LHCN-M2 (cell line): ENCODE results near the gene C9orf72. TPM values are rescaled to one million over a fixed set of nuclear protein-coding genes. Genes with fewer than 3 reads are reported as not detected.

Source experiments
- DNase-seq: peaks from one replicate; pipeline ENCODE4 v3.0.0-alpha.2; 2012; ENCODE audit warnings: low read depth
- total RNA-seq: library from RNA; depleted of rRNA; stranded (reverse); fragments of >200 nt; gene quantifications from 2 replicates; pipeline ENCODE4 v1.2.3, GENCODE V29; 2014

Gene C9orf72
- total RNA-seq, 1 experiment from 2014 or later, result 4.9 TPM

DNA sequence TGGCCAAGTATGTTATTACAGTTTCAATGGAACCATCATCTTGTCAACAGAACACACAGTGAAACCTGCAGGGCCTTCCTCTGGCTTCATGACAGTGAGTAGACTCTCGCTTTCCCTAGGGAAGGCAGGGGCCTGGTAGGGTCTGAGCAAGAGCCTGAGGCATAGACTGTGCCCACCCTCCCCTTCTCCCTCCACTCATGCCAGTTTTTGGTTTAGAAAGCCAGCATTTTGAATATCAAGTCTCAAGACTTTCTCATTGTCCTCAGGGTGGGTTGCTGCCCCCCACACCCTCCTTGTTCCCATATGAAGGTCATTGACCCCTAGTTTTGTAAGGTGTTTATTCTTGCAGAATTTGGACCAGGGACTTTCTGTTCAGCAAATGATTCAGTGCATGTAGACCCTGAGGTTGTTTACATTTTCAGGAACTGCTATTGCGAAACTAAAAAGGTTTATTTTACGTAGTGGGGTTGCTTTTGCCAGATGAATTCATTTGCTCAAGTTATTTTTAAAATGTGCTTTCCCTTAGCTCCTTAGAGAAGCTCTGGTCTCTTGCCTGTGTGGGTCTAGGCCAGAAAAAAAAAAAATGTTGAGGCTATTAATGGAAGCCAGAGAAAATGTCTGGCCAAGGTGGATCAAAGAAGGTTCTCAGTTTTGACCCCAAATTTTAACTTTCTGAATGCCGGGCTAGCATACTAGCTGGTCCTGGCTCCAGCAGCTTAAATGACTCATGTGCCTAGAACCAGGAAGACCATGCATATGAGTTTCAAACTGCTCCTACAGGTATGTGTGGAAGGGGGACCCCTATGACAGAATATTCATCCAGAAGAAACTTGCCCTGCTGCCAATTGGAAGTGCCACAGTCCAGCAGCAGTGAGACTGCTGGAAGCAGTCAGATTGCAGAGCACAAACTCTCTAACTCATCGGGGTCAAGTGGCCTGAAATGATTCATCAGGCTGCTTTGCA is 33.5 kb downstream of the C9orf72 start:
- peak; percentile 20 for DNase-seq

DNA sequence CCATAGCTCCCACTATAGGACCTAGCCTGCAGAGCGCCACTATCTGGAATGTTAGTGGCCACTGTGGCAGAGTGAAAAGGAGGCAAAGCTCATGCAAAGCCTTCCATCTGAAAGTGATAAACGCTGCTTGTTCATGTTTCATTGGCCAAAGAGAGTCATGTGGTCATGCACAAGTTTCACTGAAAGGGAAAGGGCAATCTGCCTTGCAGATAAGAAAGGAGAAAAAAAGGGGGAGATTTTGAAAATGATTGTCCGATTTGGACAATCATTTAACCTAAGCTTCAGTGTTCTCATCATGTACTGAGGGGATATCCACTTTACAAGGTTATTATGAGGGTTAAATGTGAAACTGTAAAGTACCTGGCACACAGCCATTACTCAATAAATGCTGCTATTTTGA is 34.6 kb downstream of the C9orf72 start:
- DNase-seq, result no peak

DNA sequence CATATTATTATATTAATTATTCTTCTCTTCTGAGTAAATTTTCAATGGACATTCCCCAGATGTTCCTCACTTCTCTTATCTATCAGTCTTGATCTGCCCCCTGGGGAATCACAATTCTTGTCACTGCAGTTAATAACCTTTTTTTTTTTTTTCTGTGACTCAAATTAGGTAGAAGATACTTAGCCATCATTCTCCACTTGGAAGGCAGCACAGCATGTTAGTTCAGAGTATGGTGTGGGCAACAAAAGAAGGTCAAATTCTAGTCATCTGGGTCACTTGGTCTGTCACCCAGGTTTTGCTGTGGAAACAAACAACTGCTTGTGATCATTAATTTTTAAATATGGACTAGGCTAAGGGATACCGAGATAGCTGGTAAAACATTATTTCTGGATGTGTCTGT is 35.5 kb downstream of the C9orf72 start:
- DNase-seq, result no peak

DNA sequence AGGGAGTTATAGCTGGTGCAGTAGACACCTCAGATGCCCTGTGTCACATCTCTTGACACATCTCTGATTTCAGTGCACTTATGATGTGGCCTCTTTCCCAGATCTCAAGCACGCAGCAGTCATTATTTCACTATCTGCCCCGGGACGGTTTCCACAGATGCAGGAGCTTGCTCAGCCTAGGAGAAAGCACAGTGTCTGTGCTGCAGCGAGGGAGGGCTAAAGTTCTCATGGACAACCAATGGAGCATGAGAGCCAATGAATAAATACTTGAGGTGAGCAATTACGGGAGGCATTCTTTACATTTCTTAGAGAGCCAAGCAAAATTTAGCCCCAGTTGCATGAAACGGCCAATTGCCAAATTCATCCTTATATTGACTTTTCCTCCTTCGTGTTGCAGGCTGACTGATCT is 36.2 kb downstream of the C9orf72 start:
- no peak for DNase-seq

DNA sequence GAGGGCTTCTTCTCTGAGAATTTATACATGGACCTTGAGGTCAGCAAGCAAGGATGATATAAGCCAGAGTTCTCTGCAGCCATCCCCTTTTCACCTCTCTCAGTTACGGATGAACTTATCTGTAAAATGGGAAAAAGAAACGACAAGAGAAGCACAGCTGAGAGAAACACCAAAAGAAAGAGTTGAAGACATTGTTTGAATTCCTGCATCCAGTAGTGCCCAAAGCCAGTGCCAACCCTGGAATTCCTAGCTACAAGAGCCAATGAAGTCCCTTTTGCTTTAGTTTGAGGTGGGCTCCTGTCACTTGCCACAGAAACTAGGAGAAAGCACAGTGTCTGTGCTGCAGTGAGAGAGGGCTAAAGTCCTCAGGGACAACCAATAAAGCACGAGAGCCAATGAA is 37.1 kb downstream of the C9orf72 start:
- no peak for DNase-seq

DNA sequence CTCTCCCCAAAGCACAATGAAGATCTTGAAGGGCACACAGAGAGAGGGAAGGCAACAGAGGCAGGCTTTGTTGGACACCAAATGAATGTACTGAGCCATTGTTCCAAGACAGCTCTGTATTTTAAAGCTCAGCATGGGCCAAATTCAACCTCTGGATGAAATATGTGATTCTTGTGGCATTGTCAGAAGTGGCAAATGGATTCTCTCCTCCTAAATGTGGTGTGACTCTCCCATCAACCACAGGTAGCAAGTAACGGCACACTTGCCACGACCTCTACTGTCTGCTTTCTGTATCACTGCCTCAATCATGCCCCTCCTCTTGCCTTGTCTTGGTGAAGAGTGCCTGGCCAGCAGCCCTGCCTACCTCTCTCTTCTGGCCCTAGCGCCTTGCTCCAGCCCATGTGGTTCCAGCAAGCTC is 37.6 kb downstream of the C9orf72 start:
- no peak for DNase-seq

DNA sequence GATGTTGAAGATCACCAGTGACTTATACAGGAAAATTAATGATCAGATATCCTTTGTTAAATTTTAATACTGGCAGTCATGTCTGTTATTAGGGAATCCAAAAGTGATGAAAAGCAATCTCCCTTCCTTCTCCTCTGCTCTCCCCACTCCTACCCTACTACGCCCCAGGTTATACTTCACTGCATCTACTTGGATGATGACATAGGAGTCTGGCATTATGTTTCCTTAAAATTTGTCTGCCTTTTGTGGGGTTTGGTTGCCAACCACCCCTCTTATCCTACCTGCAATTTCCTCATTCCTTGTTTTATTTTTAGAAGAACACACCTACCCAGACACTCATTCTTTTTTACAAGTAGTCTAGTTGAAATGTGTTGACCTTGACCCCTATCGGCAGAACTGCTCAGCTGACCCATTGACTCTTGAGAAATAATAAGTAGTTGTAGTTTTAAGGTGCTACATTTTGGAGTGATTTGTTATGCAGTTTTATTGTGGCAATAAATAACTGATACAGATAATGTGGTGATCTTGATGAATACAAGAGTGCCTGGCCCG is 38.5 kb downstream of the C9orf72 start:
- DNase-seq, result no peak

DNA sequence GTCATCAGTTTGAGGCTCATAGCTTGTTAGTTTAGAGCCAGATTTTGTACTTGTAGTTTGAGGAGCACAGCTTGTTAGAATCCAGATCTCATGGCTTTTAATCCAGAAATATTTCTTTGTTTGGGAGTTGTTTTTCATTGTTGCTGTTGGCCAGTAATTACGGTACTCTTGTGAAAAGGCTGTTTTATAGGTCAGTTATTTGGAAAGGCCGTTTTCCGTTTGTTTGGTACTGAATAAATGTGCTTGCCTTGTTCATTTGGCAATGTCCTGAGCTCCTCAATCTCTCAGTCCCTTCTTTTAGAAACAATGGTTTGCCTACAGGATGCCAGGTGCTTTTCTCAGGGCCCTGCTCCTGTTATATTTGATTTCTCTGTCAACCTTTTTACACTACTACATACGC is 39.1 kb downstream of the C9orf72 start:
- DNase-seq, result no peak

DNA sequence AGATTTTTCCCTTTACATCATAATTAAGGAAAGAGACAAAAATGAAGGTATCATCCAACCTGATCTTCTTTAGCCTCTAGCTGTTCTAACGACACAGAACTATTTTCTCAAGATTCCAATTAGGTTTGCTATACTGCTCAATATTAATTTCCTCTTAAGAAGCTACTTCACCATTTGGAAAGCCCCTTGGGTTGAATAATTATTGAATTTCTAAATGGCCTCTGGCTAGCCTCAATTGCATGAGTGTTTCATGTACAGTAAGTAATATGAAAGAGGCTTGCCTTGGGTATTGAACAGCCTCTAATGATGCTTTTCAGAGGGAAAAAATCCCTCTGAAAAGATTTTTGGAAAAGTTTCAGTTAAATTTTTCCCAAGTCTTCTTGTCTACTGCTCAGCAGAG is 40.0 kb downstream of the C9orf72 start:
- DNase-seq, result no peak

DNA sequence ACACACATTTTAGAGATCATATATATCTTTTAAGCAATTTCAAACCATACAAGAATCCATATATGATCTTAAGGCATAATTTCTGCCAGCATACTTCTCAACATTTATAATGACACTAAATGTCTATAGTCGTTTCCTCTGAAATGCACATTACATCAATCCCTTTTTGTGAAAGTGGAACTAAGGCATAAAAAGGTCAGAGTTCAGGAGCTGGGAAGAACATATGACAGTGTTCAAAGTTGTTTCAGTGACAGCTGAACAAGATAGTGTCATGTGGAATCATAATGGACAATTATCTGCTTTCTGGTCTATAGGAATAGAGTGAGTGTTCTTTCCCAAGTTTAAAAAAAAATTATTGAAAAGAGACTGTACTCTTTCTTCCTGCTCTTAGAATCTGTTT is 41.2 kb downstream of the C9orf72 start:
- DNase-seq, result no peak

DNA sequence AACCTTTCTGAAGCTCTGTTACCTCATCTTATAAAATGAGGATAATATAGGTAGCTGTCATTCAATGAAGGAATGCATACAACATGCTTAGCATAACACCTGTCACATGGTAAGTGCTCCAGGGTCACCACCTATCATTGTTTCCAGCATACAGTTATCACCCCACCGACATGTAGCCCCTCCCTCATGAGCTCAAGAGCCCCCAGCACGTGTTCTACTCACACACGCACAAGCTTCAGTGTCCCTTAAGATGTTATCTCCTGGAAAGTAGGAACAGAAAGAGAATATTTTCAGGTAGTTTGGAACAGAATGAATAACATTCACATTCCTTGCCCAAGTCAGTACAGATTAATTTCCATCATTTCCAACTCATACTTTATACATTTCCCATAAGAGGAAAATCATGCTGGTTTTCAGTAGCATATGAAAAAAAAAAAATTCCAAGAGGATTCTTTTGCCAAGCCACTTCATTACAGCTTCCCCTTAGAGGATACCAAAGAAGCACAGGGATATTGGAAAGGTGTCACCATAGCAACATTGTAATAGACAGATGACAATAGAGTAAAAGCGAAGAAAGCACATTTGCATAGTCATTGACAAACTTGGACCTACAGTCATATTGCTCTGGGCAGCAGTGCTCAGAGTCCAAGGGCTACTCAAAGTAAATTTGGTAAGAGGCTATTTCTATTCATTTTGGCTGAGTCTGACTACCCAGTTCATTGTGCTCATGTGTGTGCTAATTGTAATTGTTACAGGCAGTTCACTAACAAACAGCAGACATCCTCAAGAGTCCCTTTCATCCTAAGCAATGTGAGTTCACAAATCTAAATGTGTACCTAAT is 42.1 kb downstream of the C9orf72 start:
- no peak for DNase-seq

DNA sequence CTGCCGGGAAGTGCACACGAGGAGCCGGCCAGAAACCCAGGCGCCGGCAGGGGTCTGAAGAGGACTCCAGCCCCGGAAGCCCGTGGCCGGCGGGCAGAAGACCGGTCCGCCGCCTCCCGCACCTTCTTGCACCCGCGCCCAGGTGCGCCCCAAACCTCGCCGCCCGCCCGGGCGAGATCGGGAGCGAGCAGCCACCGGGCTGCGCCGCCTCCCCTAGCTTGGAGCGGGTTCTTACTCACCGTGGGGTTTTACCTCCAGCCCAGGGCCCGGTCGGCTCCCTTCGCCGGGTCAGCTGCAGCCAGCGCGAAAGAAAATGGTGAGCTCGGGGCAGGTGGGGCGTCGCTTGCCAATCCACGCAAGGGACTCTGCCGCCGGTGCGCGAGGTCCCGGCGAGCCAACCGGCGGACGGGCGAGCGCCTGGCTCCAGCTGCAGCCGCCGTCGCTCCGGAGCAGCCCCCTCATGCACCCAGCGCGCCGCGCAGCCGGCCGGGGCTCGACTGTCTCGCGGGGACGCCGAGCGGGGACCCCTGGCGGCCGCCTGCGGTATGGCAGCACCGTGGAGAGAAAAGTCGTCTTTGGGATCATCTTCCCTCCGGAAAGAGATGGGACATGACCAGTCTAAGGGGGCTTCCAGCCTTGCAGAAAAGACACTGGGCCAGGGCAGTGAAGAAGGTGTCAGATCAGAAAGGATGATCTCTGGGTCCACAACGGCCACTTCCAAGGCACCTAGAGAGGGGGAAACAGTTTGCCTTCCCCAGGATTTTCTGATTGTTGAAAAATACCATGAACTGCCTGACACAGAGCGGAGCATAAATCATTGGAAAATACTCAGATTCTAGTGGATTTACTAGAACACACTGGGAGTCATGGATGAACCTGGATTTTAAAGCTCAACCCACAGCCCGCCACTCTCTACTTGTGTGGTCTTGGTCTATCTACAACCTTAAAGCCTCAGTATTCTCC is 43.7 kb downstream of the C9orf72 start, which contains the start of gene MOB3B:
Gene MOB3B (minus strand): TSS at position 499 of the 963 bp plus-strand sequence. CDS start 74,264 bp downstream, outside the sequence.
- DNase-seq, result peak; percentile 48

DNA sequence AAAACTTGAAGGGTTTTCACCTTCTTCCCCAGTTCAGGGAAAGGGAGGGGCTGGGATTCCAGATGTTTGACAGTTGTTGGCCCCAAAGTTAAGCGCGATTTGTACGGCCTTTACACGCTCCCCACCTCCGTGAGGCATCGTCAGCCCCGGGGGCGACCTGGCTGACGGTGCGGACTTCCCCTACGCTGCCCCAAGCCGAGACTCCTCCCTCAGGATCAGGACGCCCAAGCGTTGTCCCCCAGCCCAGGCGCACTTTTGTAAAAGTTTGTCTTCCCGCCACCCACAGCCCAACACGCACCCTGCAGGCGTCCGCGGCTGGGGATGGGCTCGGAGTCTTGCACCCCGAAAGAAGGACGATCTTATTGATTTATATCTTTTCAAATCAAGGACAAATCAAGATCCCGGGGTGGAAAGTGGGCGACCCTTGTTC is 44.4 kb downstream of the C9orf72 start:
- no peak for DNase-seq

DNA sequence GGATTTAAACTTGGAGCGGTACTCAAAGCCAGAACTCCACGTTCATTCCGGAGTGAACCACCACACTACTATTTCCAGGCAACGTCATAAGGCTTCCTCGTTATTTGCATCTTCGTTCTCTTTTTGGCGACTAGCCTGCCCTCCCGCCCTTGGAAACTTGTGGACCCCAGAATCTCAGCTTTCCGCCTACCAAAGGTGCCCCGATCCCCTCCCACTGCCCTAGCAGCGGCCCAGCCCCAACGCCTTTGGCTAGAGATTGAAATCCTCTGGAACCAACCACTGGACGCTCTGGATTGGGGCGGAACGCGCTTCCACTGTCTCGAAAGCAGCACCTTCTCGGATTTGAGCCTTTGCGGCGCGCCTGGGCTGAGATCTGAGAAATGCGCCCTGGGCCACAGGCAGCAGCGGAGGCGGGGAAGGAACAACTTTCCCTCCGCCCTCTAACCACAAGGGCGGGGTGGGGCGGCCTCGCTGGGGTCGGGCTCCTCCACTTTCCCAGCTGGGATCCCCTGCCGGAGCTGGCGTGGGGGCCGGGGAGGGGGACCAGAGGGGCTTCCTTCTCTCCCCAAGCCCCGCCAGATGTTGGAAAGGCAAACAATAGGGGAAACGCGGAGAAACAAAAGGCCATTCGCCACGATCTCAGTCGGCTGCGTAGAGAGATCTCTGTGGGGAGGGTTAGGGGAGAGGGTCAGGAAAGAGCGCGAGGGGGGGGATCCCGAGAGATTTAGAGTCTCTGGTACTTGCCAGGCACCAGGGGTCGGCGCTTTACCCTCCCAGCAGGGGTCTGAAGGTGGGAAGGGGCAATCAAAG is 45.0 kb downstream of the C9orf72 start:
- no peak for DNase-seq

DNA sequence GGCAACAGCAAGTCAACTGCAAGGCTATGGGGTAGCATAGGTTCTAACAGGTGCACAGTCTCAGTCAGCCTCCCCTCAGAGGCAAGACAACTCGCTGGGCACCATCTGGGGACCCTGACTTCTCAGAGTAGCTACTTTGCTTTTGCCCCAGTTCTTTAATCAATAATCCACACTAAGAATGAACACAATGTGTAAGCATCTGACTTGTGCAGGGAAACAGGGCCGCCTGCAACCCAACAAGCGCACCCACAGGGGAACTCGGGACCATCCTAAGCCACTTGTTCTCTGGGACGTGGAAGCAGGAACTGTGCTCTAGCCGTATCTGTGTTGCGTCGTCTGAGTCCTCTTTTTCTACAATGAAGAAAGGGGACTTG is 45.6 kb downstream of the C9orf72 start:
- no peak for DNase-seq

DNA sequence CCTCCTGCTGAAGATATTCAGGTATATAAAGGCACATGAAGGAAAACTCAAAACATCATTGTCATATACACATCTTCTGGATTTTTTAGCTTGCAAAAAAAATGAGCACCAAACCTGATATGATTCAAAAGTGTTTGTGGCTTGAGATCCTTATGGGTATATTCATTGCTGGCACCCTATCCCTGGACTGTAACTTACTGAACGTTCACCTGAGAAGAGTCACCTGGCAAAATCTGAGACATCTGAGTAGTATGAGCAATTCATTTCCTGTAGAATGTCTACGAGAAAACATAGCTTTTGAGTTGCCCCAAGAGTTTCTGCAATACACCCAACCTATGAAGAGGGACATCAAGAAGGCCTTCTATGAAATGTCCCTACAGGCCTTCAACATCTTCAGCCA is 49.0 kb downstream of the C9orf72 start, which contains the start of gene IFNK:
Gene IFNK (plus strand): TSS at position 55 of the 400 bp plus-strand sequence. CDS start 47 bp downstream, at position 102.
- no peak for DNase-seq

DNA sequence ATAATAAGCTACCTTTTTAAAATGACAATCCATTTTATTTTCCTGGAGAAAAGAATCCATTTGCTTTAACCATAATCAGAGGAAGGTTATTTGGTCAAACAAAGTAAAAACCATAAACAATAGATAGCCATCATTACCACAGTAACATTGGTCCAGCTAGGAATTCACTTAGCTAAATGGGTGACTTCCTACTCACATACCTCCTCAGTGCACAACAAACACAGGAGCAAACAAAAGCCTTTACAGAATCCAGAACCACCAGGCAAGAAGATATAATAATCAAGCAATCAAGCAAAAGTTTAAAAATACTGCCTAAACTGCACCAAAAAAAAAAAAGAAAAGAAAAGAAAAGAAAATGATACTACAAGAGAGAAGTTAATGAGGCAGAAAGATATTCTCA is 50.1 kb downstream of the C9orf72 start:
- no peak for DNase-seq

DNA sequence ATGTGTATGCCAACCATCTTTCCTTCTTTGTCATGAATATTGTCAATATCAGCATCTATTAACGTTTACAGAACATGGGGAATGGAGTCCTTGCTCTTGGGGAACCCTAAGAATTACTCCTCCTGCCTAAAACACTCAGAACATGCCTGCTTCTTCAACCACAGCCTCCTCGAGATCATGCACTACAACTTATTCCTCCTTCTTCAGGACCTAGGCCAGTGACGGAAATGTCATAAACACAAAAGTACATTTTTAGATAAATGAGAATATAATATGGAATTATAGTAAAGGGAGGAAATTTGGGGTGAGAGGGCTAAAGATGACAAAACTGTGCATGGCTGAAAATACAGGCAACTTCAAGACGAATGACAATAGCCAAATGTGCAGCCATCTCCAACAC is 52.3 kb downstream of the C9orf72 start:
- no peak for DNase-seq
